DMS79 (cell line): ENCODE data around the gene CNDP1.

Experiments
- DNase-seq: peaks from one replicate; lab custom pipeline; 2025; lab: John Stamatoyannopoulos, UW

CNDP1 gene

DNA sequence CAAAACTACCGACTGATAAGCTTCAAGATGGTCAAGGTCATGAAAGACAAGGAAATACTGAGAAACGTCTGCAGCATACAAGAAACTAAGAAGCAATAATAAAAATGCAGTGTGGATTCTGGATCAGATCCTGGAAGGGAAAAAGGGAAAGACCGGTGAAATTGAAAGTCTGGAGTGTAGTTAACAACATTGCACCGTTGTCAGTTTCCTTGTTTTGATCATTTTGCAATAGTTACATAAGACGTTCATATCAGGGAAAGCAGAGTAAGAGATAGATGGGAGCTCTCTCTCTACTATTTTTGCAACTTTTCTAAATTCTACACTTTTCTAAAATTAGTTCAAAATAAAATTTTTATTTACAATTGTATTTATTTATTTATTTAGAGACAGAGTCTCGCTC lies 48.3 kb downstream of the CNDP1 start:
- DNase-seq = no peak

DNA sequence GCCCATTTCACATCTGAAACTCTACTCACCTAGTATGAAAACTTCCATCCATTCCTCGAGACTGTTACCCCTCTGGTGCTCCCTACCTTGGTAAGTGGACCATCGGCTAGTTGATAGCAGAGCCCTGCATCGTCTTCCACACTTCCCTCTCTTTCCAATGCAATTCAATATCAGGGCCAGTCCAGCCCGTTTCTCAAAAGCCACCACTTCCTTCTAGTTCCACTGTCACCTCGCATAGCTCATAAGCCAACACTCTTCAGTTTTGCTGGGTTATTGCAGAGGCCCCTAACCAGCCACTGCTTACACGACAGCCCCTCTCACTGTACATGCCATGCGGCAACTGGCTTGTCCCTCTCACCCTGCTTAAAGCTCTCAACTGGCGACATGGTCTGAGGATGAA lies 53.1 kb downstream of the CNDP1 start:
- no peak for DNase-seq

DNA sequence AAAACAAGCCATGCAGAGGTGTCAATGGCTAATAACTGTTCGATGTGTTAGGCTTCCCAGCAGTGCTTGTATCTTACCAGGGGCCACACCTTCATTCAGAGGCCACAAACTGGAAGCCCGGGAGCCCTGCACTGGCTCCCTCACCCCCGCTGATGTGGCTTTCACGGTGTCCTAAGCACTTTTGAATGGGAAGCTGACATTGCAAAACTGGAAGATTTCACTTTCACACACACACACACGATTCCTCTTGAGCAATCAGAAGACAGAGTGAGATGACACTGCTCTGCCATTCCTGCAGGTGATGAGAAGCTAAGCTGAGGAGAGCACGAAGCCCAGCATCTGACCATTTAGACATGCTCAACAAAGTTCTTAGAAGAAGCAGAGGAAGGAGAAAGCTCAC lies 54.7 kb downstream of the CNDP1 start:
- DNase-seq = no peak

DNA sequence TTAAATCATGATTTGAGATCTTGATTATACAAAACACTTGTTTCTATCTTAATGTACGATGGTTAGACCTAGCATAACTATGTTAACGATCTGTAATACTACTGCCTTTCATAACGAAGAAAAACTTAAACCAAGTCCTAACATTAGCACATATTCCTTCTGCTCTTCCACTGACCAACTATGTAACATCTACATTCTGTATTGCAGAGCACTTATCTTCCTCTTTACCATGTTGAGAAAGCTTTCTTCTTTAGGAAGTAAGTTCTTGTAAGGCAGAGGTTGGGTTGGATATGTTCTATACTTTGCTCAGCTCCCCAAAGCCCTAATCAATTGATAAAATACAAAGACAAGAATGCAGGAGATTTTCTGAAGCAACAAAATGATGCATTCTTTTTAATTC lies 55.5 kb downstream of the CNDP1 start:
- DNase-seq = no peak

DNA sequence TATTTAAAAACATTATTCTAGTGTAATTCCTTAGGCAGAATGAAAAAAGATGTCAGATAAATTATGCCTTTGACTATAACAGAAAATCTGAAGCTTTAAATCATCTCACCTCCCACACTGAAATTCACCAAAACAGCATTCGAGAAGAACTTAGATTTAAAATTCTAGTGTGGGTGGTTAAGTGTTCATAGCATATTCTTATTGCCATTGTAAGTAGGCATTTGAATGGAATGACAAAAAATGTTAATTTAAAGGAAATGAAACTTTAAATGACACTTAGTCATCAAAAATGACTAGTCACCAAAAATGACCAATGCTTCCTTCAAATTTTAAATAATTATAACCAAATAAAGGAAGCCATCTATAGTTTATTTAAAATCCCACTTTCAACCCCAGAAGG lies 56.4 kb downstream of the CNDP1 start:
- DNase-seq = no peak

DNA sequence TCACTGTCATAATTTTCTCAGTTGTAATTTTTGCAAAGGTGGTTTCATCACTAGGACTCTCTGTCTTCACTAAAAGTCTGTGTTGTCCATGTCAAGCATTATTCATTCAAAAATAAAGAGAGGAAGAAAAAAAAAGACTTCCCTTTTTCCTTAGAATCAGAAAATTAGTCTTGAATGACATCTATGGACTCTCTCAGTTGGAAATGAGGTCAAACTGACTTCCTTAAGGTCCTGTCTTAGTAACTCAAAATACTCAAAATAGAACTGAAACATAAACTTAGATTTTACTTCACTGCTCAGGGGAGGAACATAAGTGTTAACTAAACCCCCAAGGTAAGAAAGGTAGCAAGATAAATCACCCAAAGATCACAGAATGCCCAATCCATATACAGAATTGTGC lies 61.1 kb downstream of the CNDP1 start:
- DNase-seq = no peak

DNA sequence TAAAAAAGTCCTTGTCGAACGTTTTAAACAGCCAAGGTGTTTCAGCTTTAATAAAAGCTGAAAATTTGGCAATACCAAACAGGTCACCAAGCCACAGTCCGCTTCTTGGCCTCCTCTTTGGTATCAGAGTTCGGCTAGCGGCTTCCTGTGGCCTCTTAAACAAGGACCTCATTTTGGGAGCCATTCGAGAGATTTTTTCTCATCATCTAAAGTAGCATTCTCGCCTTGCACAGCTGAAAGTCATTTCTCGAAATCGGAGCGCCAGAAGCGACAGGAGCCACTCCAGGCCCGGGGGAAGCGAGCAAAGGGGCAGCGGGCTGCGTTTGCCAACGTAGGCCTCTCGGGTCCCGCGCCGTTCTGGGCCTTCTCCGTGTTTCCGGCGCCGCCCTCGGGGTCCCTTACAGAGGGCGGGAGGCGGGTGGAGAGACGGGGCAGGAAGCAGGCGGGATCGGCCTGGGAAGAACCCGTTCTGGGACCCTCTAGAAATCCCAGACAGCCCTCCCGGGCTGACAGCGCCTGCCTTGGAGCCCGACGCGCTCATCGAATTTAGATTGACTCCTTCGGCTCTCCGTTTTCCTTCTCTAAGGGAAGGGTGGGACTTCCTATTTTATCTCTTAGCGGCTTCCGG lies 62.8 kb downstream of the CNDP1 start:
- peak; percentile 48 for DNase-seq

DNA sequence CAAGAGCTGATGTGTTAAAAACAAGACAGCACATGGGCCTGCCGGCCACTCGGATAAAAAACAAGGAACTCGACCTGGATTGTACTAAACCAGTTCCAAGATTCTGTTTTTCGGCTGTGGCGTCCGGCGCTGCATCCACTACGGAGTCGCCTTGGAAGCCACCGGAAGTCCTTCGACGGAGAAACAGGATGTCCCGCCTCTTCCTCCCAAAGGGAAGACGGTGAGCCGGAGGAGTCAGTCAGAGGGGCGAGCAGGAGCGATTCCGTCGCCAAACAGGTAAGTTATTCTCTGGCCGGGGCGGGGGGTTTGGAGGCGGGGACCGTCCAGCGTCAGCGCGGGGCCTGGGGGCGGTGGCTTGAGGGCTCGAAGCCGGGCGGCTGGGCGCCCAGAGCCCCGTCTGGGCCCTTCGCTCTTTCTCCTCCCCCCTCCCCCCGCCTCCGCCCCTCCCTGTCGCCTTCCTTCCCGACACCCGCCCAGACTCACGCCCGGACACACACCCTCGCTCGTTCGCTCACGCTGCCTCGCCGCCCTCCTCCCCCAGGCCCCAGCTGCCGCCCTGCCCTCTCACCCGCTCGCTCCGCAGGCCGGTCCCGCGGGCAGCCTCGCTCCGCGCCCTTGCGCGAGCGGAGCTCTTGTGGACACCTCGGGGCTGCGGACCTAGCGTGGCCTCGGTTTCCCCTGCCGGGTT lies 63.5 kb downstream of the CNDP1 start, which contains the start of gene ZNF407:
TSS of gene ZNF407 (plus strand) at position 209 of the 688 bp plus-strand sequence. CDS start 33,150 bp downstream, outside the sequence.
- peak; percentile 80 for DNase-seq

DNA sequence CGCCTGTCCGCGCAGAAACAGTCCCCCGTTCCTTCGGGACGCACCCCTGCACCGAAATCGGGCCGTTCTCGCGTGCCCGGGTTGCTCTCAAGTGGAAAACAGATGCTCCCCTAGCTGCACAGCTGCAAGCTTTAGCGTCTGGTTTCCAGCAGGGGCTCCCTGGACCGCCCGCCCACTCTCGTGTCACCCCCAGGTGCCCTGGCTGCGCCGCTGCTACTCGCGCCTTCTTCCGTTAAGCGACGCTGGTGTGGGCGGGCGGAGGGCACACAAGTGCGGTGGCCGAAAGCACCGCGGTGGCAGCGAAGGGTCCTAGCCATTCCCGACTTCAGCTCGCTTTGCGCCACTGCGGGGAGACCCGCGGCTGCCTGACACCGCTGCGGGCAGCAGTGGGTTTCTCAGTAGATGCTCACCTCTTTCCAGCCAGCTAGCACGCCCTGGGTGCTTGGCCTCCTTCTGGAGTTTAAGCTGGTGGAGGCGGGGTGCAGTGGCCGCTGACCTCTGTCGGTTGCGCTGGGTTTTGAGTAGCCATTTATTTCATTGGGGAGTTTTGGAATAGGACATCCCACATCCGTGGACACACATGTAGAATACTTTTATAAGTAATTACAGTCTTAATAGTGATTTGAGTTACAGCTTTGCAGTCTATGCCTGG lies 64.2 kb downstream of the CNDP1 start:
- DNase-seq = peak; percentile 19

DNA sequence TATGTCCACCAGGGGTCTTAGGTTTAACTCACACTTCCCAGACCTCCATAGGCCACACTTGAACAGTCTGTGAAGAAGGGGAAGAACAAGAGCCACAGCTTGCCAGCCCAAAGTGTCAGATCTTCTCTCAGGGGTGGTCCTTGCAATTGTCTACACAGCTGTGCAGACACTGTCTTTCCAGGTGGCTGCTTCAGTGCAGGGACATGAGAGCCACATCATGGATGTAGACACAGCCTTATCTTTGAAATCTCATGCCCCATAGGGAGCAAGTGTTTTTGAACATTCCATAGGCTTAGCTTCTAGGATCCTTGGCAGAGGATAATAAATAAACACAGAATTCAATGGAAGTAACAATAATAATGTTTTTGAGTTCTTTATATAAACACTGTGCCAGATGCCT lies 70.1 kb downstream of the CNDP1 start:
- DNase-seq = no peak

DNA sequence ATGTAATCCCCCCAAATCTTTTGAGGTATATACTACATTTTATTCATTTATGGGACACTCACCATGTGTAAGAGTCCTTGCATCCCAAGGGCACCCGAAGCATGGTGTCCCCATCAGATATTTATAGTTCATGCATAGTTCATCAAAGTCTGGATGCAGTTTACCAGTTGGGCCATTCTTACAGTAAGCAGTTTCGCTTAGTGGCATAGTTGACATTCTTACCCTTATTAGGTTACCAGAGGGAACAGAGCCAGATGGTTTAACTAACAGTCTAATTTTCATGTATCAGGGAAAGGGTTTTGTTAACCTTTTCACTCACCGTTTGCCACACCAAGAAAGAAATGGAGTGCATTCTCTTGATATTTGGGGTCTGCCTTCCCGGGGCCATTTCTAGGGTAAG lies 70.5 kb downstream of the CNDP1 start:
- no peak for DNase-seq

DNA sequence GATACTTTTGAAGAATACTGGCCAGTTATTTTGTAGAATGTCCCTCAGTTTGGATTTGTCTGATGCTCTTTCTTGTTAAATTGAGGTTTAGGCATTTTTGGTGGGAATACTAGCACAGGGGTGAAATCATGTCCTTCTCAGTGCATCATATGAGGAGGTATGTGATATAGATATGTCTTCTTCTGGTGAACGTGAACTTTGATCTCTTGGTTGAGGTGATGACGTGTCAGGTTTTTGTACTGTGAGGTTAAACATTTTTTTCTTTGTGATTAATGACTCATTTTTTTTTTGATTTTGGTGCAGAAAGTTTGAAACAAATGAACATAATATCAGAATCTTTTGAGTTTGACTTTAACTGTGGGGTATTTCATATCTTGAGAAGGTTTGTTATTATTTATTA lies 74.4 kb downstream of the CNDP1 start:
- DNase-seq = no peak

DNA sequence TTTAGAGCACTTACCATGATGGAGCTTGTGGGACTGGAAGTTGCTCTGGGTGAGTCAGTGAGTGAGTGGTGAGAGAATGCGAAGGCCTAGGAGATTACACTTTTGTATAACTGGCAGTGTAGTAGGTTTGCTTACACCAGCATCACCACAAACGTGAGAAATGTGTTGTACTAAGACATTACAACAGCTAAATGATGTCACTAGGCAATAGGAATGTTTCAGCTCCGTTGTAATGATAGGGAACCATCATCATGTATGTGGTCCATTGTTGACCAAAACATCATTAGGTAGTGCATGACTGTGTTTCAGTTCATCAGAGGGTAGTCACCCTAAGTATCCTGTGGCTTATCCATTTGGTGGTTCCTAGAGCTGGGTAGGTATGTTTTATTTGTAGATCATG lies 75.2 kb downstream of the CNDP1 start:
- no peak for DNase-seq

DNA sequence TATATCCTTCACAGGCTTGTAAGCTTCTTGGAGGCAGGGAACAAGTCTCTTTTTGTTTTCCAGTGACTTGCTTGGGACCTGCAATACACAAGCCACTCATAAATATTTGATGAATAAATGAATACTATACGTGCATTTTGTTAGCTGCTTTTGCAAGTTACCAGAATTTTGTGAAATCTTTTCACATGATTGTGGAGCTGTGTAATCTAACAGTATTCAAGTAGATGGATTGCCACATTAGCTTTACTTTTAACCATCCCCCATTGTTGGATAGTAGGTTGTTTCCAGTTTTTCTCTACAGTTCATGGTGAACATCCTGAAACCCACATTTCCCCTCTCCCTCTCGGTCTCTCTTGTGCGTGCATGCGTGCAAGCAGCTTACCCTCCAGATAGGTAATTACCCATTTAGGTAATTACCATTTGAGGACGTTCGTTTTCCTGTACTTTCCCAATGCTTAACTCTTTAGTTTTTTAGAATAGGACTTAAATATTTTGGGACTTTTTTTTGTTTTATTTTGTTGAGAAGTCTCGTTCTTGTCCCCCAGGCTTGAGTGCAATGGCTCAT lies 75.8 kb downstream of the CNDP1 start:
- no peak for DNase-seq

DNA sequence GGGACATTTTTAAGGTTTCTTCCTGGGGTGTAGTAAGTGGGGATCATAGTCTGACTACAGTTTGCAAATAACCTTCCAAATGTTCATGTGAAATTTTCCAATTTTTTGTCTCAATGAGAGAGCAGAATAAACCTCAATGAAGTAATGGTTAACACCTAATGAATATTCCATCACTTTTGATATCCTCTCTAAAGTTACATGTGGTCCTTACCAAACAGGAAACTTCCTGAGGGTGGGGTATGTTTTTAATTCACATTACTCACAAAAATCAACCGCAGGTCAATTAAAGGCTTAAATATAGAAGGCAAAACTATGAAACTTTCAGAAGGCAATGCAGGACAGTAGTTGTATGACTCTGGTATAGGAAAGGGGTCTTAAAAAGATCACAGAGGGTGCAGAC lies 76.6 kb downstream of the CNDP1 start:
- no peak for DNase-seq

DNA sequence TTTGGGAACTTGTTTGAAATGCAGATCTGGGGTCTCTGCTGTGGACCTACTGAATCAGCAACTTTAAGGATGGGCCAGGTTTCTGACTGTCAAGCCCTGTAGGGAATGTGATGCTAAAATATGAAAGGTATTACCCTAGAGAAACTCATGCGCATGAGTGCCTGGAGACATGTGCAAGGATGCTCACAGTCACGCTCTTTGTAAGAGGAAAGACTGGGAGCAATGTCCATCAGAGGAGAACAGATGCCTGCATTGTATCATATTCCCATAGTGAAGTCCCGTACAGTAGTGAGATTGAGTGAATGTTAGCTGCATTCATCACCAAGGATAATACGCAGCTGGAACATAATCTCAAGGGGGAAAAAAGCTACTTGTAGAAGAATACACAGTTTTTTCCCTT lies 77.5 kb downstream of the CNDP1 start:
- no peak for DNase-seq

DNA sequence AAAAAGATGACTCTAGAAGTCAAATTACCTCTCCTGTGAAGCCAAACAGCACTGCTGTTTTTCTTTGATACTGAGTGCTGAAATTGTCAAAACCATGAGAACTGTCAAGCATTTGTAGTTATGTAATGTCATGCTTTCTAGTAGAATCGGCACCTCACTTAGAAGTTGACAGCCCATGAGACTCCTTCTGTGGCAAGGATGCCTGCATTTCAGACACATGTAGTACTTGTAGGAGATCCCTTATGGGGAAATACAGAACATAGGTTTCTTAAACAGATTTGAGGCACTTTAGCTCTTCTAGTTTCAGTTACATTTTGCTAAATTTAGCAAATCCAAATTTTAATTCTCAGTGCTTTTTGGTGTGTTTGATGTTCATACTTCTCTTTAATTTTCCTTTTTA lies 79.1 kb downstream of the CNDP1 start:
- DNase-seq = no peak

DNA sequence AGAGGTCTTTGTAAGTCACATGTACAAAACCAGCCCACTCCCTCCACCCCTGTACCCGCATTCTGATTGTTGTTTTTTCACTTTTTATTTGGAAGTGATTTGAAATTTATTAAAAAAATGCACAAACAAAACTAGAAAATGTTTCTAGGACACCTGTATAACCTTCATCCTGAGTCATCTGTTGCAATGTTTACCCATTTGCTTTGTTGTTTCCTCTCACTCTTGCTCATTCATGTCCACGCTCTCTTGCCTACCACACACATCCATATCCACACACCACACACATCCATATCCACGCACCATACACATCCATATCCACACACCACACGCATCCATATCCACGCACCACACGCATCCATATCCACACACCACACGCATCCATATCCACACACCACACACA lies 82.2 kb downstream of the CNDP1 start:
- no peak for DNase-seq

DNA sequence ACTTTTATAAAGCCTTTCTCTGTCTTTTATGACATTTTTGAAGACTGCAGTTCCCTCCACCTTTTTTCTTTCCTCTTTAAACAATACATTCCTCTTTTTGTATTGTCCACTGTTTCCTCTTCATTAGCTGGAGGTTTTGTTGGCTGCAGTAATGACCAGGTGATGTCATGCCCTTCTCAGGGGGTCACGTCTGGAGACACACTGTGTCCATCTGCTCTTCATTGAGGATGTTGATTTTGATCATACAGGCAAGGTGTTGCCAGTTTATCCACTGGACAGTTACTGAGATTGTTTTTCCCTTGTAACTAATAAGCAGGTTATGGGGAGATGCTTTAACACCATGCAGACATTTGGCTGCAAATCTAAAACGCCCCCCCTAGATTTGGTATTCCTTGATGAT lies 83.2 kb downstream of the CNDP1 start:
- no peak for DNase-seq

DNA sequence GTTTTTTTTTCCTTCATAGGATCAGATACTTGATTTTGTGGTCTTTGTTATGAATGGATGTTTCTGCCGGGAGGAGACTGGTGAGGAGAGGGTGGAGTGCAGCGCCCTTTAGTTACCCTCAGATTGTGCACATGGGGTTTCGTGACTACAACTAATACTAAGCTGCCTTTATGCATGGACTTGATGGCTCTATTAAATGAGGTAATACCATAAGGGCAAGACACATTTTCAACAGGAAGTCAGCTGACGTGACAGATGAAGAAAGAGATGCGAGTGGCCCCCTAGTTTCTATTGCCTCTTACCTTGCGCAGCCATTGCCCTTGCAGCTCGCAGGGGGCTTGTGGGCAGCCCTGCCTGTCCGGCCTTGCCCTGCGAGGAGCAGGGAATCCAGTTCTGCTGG lies 87.8 kb downstream of the CNDP1 start:
- DNase-seq = no peak

DNA sequence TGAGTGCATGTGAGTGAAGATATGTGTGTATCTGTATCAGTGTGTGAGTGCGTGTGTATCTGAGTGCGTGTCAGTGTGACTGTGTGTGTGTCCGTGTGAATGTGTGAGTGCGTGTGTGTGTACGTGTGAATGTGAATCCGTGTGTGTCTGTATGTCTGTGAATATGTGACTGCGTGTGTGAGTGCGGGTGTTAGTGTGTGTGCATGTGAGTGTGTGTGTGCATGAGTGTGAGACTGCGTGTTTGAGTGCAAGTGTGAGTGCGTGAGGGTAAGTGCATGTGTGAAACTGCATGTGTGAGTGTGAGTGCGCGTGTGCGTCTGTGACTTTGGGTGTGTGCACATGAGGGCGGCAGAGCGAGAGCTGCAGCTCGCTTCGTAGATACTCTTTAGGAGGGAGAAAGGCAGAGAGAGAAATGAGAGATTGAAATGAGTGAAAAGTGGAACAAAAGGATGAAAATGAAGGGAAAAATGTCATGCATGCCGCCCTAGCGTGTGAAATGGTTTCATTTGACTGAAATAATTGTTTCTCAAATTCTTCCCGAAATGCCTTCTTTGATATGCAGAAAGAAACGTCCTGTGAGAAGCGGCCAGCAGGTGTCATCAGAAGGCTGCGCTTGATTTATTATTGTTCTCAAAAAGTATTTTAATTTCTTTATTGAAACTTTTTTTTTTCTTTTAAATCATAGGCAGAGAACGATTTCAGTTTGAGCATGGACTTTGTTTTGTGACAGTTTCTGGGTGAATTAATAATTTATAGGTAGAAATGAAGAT lies 88.9 kb downstream of the CNDP1 start:
- no peak for DNase-seq

DNA sequence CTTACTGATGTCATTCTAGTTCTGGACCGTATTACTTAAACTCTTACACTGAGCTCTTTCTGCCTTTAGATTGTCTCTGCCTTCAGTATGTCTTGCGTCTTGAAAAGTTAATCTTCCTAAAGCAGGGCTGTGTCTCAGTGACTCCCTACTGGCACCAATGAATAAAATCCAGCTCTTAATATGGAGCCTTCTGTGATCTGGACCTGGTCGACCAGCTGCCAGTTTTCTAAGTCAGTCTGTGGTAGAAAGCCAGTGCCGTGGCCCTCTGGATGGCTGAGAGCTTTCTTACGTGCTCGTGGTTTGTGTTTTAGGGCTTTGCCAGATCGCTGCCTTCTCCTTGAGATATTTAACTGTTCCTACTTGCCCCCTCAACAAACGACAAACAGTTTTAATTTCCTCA lies 90.2 kb downstream of the CNDP1 start:
- DNase-seq = no peak
